Endothelial cell of umbilical vein (primary cell): ENCODE measurements around the gene TTC22.

ENCODE experiments used
- CTCF ChIP-seq, 2 donors: IDR thresholded peaks; 1 replicate in 1 of 2; 2 replicates in 1 of 2; pipeline ENCODE4 v1.5.1; 2011; ENCODE audit warnings: low read length in 2 of 2, mild to moderate bottlenecking in 2 of 2, moderate library complexity in 2 of 2, control low read depth in 1 of 2, inconsistent platforms in 1 of 2, low read depth in 1 of 2; ENCODE audit not compliant: insufficient read depth in 1 of 2; ENCODE audit errors: extremely low read depth in 1 of 2
- EZH2 ChIP-seq: IDR thresholded peaks from 2 replicates; pipeline ENCODE4 v1.6.1; 2012; ENCODE audit warnings: borderline replicate concordance, low read depth, mild to moderate bottlenecking, moderate library complexity, low read length, inconsistent platforms; ENCODE audit not compliant: severe bottlenecking
- JUN ChIP-seq: IDR thresholded peaks from 2 replicates; pipeline ENCODE4 v1.6.1; 2011; ENCODE audit warnings: borderline replicate concordance, low read depth; ENCODE audit not compliant: insufficient read length, insufficient read depth
- MAX ChIP-seq: IDR thresholded peaks from 2 replicates; pipeline ENCODE4 v1.6.1; 2011; ENCODE audit not compliant: insufficient read depth, insufficient read length
- MYC ChIP-seq: IDR thresholded peaks from one replicate; pipeline ENCODE4 v1.6.1; 2011; ENCODE audit warnings: mild to moderate bottlenecking, low read depth, low read length
- POLR2A ChIP-seq: IDR thresholded peaks from 2 replicates; pipeline ENCODE4 v1.6.1; 2012; ENCODE audit warnings: low read depth, mild to moderate bottlenecking, control low read depth, low read length
- POLR2AphosphoS5 ChIP-seq: IDR thresholded peaks from 2 replicates; pipeline ENCODE4 v1.6.1; 2012; ENCODE audit warnings: low read depth, mild to moderate bottlenecking, control low read depth, low read length, moderate library complexity; ENCODE audit not compliant: insufficient read depth

- TF ChIP-seq JUN (no peak), CTCF (IDR thresholded peaks at IDR 0.05; ENCODE audit: extremely low read depth in 1 of 2, insufficient read depth in 1 of 2, low read depth in 1 of 2, low read length in 2 of 2) (peak in 1 of 2 donors; percentile 30), POLR2AphosphoS5 (no peak), POLR2A (no peak), EZH2 (peak; percentile 73), MAX (no peak), MYC (no peak)
These were observed at the start of gene TTC22 for GRCh38 chr1:54800899-54801759.
